K562 (cell line): ENCODE data around the gene IGF2BP3. TPM values are rescaled to one million over a fixed set of nuclear protein-coding genes. Genes with fewer than 3 reads are reported as not detected.
A peak's percentile ranks its signal among the peaks of the same experiment; 100 is the strongest.

Source experiments
- ASH1L ChIP-seq: fragments of 450-650 bp; IDR thresholded peaks from 2 replicates; pipeline ENCODE4 v1.6.1; 2018; ENCODE audit warnings: borderline replicate concordance, mild to moderate bottlenecking, low read depth; ENCODE audit not compliant: partially characterized antibody
- CHAMP1 ChIP-seq: fragments of 450-650 bp; IDR thresholded peaks from 2 replicates; pipeline ENCODE4 v1.6.1; 2016; ENCODE audit warnings: mild to moderate bottlenecking
- ETS2 ChIP-seq: IDR thresholded peaks from 2 replicates; pipeline ENCODE4 v1.6.1; 2016; ENCODE audit warnings: borderline replicate concordance, missing genetic modification characterization, mild to moderate bottlenecking, moderate library complexity, missing compliant biosample characterization; ENCODE audit not compliant: poor library complexity, severe bottlenecking
- GTF2A2 ChIP-seq: IDR thresholded peaks from 2 replicates; pipeline ENCODE4 v1.6.1; 2016; ENCODE audit warnings: mild to moderate bottlenecking, missing genetic modification characterization, missing compliant biosample characterization
- JUN ChIP-seq, 2 experiments: sonication (generic) in 1 of 2; formaldehyde crosslinking in 1 of 2; IDR thresholded peaks; 2 replicates each; pipeline versions ENCODE4 v1.6.1 to v1.8.0; 2012 to 2022; ENCODE audit warnings: borderline replicate concordance in 2 of 2, mild to moderate bottlenecking in 2 of 2, improper control_type of control experiment in 1 of 2, low read depth in 1 of 2, low read length in 1 of 2, missing genetic modification reagents in 1 of 2
- NFATC3 ChIP-seq: fragments of 450-650 bp; IDR thresholded peaks from 2 replicates; pipeline ENCODE4 v1.6.1; 2017; ENCODE audit warnings: mild to moderate bottlenecking
- NFIC ChIP-seq: fragments of 450-650 bp; IDR thresholded peaks from 2 replicates; pipeline ENCODE4 v1.6.1; 2017; ENCODE audit warnings: mild to moderate bottlenecking, inconsistent platforms
- POLR2G ChIP-seq: fragments of 200-400 bp; formaldehyde crosslinking; IDR thresholded peaks from 2 replicates; pipeline ENCODE4 v1.6.1; 2017; ENCODE audit warnings: low read depth, mild to moderate bottlenecking, antibody characterized with exemption, low read length, moderate library complexity
- RFX5 ChIP-seq: IDR thresholded peaks from 2 replicates; pipeline ENCODE4 v1.6.1; 2011; ENCODE audit warnings: low read depth, mild to moderate bottlenecking, improper control_type of control experiment, low read length
- SMAD2 ChIP-seq: fragments of 150-350 bp; IDR thresholded peaks from 2 replicates; pipeline ENCODE4 v1.6.1; 2014; ENCODE audit warnings: low read depth, mild to moderate bottlenecking, low read length
- SREBF2 ChIP-seq: sonication (generic); formaldehyde crosslinking; IDR thresholded peaks from 2 replicates; pipeline ENCODE4 v1.4.0; 2020; ENCODE audit warnings: mild to moderate bottlenecking, missing genetic modification reagents
- SRSF3 ChIP-seq: fragments of 200-400 bp; formaldehyde crosslinking; IDR thresholded peaks from 2 replicates; pipeline ENCODE4 v1.6.1; 2016; ENCODE audit warnings: mild to moderate bottlenecking, low read length, moderate library complexity; ENCODE audit not compliant: insufficient read depth
- SRSF9 ChIP-seq: fragments of 200-400 bp; formaldehyde crosslinking; IDR thresholded peaks from 2 replicates; pipeline ENCODE4 v1.6.1; 2017; ENCODE audit warnings: low read depth, low read length, borderline replicate concordance
- ZFX ChIP-seq: sonication (generic); formaldehyde crosslinking; IDR thresholded peaks from 2 replicates; pipeline ENCODE4 v1.8.0; 2022; ENCODE audit warnings: mild to moderate bottlenecking, missing genetic modification reagents, moderate library complexity
- ZNF699 ChIP-seq: fragments of 250-450 bp; sonication (Bioruptor Pico); IDR thresholded peaks from 2 replicates; pipeline ENCODE4 v1.8.0; 2021; ENCODE audit warnings: mild to moderate bottlenecking, moderate library complexity; ENCODE audit not compliant: insufficient replicate concordance
- polyA plus RNA-seq, 8 experiments: library from polyadenylated mRNA; depleted of rRNA in 4 of 8; stranded (reverse) in 5 of 8; unstranded in 3 of 8; fragments of >200 nt; fragmentation: Nextera tagmentation in 2 of 8; fragmentation: Illumina TruSeq in 1 of 8; extraction: Ambion mirVana in 2 of 8; extraction: Trizol in 1 of 8; gene quantifications; 2 replicates each; pipeline versions ENCODE4 v1.2.1 to v1.2.3, GENCODE V29; 2011 to 2014; ENCODE audit warnings: inconsistent platforms in 1 of 8, missing spikeins in 1 of 8
- total RNA-seq, 7 experiments: library from RNA; depleted of rRNA in 6 of 7; stranded (reverse); fragments of >200 nt in 6 of 7; fragmentation: Illumina TruSeq in 2 of 7; extraction: Trizol in 2 of 7; gene quantifications; 2 replicates each; pipeline versions ENCODE4 v1.2.1 to v1.2.3, GENCODE V29; 2011 to 2021; ENCODE audit warnings: low replicate concordance in 1 of 7
- TF ChIP-seq, protein P1 (sequence below): fragments of 250-450 bp; sonication (Bioruptor Pico); IDR thresholded peaks from 2 replicates; pipeline ENCODE4 v1.4.0; 2020; ENCODE audit warnings: borderline replicate concordance
- TF ChIP-seq, protein P2 (sequence below): fragments of 450-650 bp; IDR thresholded peaks from 2 replicates; pipeline ENCODE4 v1.6.1; 2017; ENCODE audit warnings: mild to moderate bottlenecking, moderate library complexity
- TF ChIP-seq, protein P3 (sequence below): fragments of 250-450 bp; sonication (Bioruptor Pico); IDR thresholded peaks from 2 replicates; pipeline ENCODE4 v1.8.0; 2022; ENCODE audit warnings: inconsistent platforms, mild to moderate bottlenecking, moderate library complexity, borderline replicate concordance
- TF ChIP-seq, protein P4 (sequence below): fragments of 450-650 bp; IDR thresholded peaks from 2 replicates; pipeline ENCODE4 v1.6.1; 2016

IGF2BP3 gene
- total and polyA plus RNA-seq, 9 of the 15 experiments (the other 6 are each of a cell fraction or from before 2014, with no cell fraction given) = 8.4 to 88.1 (median 61.2) TPM

- TF ChIP-seq ETS2 (tag) = no peak
- no peak for TF ChIP-seq NFIC
- TF ChIP-seq, protein P1, sequence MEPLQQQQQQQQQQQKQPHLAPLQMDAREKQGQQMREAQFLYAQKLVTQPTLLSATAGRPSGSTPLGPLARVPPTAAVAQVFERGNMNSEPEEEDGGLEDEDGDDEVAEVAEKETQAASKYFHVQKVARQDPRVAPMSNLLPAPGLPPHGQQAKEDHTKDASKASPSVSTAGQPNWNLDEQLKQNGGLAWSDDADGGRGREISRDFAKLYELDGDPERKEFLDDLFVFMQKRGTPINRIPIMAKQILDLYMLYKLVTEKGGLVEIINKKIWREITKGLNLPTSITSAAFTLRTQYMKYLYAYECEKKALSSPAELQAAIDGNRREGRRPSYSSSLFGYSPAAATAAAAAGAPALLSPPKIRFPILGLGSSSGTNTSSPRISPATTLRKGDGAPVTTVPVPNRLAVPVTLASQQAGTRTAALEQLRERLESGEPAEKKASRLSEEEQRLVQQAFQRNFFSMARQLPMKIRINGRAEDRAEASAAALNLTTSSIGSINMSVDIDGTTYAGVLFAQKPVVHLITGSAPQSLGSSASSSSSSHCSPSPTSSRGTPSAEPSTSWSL (CRISPR knock-in tag) = no peak
- TF ChIP-seq ZNF699 (CRISPR knock-in tag) = no peak
- TF ChIP-seq, protein P2, sequence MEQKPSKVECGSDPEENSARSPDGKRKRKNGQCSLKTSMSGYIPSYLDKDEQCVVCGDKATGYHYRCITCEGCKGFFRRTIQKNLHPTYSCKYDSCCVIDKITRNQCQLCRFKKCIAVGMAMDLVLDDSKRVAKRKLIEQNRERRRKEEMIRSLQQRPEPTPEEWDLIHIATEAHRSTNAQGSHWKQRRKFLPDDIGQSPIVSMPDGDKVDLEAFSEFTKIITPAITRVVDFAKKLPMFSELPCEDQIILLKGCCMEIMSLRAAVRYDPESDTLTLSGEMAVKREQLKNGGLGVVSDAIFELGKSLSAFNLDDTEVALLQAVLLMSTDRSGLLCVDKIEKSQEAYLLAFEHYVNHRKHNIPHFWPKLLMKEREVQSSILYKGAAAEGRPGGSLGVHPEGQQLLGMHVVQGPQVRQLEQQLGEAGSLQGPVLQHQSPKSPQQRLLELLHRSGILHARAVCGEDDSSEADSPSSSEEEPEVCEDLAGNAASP = no peak
- peak; percentile 69 for TF ChIP-seq POLR2G
- no peak for TF ChIP-seq SMAD2
- no peak for TF ChIP-seq SREBF2
- no peak for TF ChIP-seq GTF2A2 (tag)
- TF ChIP-seq ASH1L = no peak
- TF ChIP-seq, protein P3, sequence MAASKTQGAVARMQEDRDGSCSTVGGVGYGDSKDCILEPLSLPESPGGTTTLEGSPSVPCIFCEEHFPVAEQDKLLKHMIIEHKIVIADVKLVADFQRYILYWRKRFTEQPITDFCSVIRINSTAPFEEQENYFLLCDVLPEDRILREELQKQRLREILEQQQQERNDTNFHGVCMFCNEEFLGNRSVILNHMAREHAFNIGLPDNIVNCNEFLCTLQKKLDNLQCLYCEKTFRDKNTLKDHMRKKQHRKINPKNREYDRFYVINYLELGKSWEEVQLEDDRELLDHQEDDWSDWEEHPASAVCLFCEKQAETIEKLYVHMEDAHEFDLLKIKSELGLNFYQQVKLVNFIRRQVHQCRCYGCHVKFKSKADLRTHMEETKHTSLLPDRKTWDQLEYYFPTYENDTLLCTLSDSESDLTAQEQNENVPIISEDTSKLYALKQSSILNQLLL = no peak
- no peak for TF ChIP-seq JUN (IDR thresholded peaks at IDR 0.05; ENCODE audit: borderline replicate concordance, low read depth, low read length)
- no peak for TF ChIP-seq JUN (CRISPR knock-in tag; IDR thresholded peaks at IDR 0.05; ENCODE audit: borderline replicate concordance)
- TF ChIP-seq ZFX (CRISPR knock-in tag) = peak; percentile 66; the same call in 1 of the 2 replicates
- TF ChIP-seq SRSF9 = no peak
- no peak for TF ChIP-seq SRSF3
- TF ChIP-seq CHAMP1 = no peak
- TF ChIP-seq RFX5 = no peak
- TF ChIP-seq NFATC3 = no peak
- TF ChIP-seq, protein P4, sequence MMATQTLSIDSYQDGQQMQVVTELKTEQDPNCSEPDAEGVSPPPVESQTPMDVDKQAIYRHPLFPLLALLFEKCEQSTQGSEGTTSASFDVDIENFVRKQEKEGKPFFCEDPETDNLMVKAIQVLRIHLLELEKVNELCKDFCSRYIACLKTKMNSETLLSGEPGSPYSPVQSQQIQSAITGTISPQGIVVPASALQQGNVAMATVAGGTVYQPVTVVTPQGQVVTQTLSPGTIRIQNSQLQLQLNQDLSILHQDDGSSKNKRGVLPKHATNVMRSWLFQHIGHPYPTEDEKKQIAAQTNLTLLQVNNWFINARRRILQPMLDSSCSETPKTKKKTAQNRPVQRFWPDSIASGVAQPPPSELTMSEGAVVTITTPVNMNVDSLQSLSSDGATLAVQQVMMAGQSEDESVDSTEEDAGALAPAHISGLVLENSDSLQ = no peak
Measured at GRCh38 chr7:23490357-23491135, 20.3 kb upstream of the IGF2BP3 start (continued).
